ENCODE results near the gene NR2C2.

DNA sequence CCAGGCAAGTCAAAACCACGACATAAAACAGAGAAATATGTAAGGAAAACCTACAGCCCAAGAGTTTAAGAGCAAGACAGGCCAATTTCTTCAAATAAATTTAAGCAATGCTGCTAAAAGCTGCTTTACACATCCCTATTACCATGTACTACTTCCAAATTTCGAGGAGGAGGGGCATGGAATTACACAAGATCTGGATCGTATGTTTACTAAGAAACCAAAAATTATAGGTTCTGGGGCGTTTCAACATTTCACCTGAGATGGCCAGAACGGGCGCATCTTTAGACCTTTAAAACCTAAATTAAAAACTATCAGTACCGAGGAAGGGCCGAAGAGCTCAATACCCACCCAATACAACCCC, 664 bp upstream of the NR2C2 start:
- TF ChIP-seq, protein P1, sequence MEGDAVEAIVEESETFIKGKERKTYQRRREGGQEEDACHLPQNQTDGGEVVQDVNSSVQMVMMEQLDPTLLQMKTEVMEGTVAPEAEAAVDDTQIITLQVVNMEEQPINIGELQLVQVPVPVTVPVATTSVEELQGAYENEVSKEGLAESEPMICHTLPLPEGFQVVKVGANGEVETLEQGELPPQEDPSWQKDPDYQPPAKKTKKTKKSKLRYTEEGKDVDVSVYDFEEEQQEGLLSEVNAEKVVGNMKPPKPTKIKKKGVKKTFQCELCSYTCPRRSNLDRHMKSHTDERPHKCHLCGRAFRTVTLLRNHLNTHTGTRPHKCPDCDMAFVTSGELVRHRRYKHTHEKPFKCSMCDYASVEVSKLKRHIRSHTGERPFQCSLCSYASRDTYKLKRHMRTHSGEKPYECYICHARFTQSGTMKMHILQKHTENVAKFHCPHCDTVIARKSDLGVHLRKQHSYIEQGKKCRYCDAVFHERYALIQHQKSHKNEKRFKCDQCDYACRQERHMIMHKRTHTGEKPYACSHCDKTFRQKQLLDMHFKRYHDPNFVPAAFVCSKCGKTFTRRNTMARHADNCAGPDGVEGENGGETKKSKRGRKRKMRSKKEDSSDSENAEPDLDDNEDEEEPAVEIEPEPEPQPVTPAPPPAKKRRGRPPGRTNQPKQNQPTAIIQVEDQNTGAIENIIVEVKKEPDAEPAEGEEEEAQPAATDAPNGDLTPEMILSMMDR (IDR thresholded peaks at IDR 0.05): no peak
- no peak for TF ChIP-seq POLR2A (IDR thresholded peaks at IDR 0.05)
